Fibroblast of lung (primary cell): ENCODE data around the gene RGS19.

ENCODE experiments used
- CTCF ChIP-seq, 2 donors: IDR thresholded peaks in 1 of 2; conservative IDR thresholded peaks in 1 of 2; 1 replicate in 1 of 2; 2 replicates in 1 of 2; pipeline ENCODE4 v1.5.1; 2011 to 2012; ENCODE audit warnings: low read length in 2 of 2, control low read depth in 1 of 2, inconsistent platforms in 1 of 2, low read depth in 1 of 2, mild to moderate bottlenecking in 1 of 2
- EZH2 ChIP-seq: IDR thresholded peaks from 2 replicates; pipeline ENCODE4 v1.5.1; 2012; ENCODE audit warnings: low read length, control low read depth, mild to moderate bottlenecking; ENCODE audit errors: missing control alignments

- no peak for TF ChIP-seq CTCF (conservative IDR thresholded peaks at IDR 0.05 in 1 of 2, IDR thresholded peaks at IDR 0.05 in 1 of 2; ENCODE audit: low read depth in 1 of 2, low read length in 2 of 2)
- TF ChIP-seq EZH2 = no peak
Measured at GRCh38 chr20:64112691-64113443, 33.5 kb upstream of the RGS19 start.
